Chondrocyte (in vitro differentiated cells): ENCODE measurements around the gene PDZD8. TPM values are rescaled to one million over a fixed set of nuclear protein-coding genes. Genes with fewer than 3 reads are reported as not detected.

Experiments used
- DNase-seq: peaks from one replicate; pipeline ENCODE4 v3.0.0; 2021; ENCODE audit warnings: mixed read lengths, low spot score
- H3K27ac Mint-ChIP-seq: one replicate; pipeline ENCODE4 v1.8.0; 2021; ENCODE audit warnings: mild to moderate bottlenecking, moderate library complexity, mixed read lengths; ENCODE audit not compliant: unreplicated experiment
- H3K27me3 Mint-ChIP-seq: 2 replicates; pipeline ENCODE4 v1.8.0; 2021; ENCODE audit warnings: low read depth, mixed read lengths
- H3K36me3 Mint-ChIP-seq: 2 replicates; pipeline ENCODE4 v1.8.0; 2021; ENCODE audit warnings: low read depth, mixed read lengths
- H3K4me1 Mint-ChIP-seq: 2 replicates; pipeline ENCODE4 v1.8.0; 2021; ENCODE audit warnings: low read depth, mild to moderate bottlenecking, mixed read lengths
- H3K4me3 Mint-ChIP-seq: one replicate; pipeline ENCODE4 v1.8.0; 2021; ENCODE audit warnings: mild to moderate bottlenecking, moderate library complexity, mixed read lengths; ENCODE audit not compliant: unreplicated experiment
- H3K9me3 Mint-ChIP-seq: 2 replicates; pipeline ENCODE4 v1.8.0; 2021; ENCODE audit warnings: low read depth, mixed read lengths
- CTCF ChIP-seq: fragments of 200-600 bp; sonication (generic); IDR thresholded peaks from 2 replicates; pipeline ENCODE4 v1.5.0; 2021; ENCODE audit warnings: antibody characterized with exemption, mild to moderate bottlenecking, moderate library complexity
- total RNA-seq: library from RNA; stranded (reverse); gene quantifications from 3 replicates; pipeline ENCODE4 v1.2.1, GENCODE V29; 2021

The PDZD8 gene
- total RNA-seq, 1 donor from 2014 or later: 36.3 TPM

DNA sequence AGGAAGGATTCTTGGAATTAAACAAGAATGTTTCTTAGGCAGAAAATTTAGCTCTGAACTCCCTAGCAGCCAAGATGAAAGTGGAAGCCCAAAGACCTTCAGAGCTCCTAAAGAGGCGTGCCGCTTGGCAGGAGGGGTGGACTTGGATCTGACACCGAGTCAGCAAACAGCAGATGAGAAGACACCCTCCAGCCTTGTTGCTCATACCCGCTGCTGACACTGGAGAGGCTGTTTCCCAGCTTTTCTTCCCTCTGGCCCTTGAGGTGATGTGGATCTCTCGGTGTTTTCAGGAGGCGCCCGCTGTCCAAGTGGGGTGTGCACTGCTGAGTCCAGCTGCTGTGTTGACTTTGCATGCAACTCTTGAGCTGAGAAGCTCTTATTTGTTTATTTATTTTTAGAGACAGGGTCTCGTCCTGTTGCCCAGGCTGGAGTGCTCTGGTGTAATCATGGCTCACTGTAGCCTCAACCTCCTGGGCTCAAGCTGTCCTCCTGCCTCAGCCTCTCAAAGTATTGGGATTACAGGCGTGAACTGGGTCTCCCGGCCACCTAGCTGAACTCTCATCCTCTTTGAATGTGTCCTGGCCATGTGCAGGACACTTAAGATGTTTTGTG lies 112.8 kb downstream of the PDZD8 start:
- Mint-ChIP-seq H3K27me3 (peaks cover 41% of the 10 kb centered on the region), H3K4me1 (peaks cover 4% of the 10 kb centered on the region), H3K9me3 (no peaks in the 10 kb centered on the region), H3K36me3 (no peaks in the 10 kb centered on the region), H3K4me3 (no peak overlapping the region), H3K27ac (no peak overlapping the region)
- DNase-seq: no peak
- no peak for TF ChIP-seq CTCF

DNA sequence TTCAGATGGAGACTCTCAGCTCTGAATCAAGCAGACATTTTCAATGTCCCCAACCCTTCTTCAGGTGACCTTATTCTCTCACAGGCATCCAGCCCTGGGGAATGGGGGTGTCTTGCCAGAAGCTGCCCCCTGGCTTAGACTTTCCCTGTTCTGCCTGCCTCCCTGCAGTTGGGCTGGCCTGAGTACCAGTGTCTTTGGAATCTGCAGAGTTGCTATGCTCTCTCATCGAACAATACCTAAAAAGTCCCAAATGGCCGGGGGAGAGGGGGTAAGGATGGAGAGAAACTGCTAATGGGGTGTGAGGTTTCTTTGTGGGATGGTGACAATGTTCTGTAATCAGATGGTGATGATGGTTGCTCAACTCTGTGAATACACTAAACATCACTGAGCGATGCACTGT lies 113.7 kb downstream of the PDZD8 start:
- no peak for DNase-seq
- no peak overlapping the region for H3K4me3 Mint-ChIP-seq
- peaks cover 44% of the 10 kb centered on the region for H3K27me3 Mint-ChIP-seq
- H3K4me1 Mint-ChIP-seq: peaks cover 4% of the 10 kb centered on the region
- no peak overlapping the region for H3K27ac Mint-ChIP-seq
- no peaks in the 10 kb centered on the region for H3K9me3 Mint-ChIP-seq
- no peak for TF ChIP-seq CTCF
- no peaks in the 10 kb centered on the region for H3K36me3 Mint-ChIP-seq

DNA sequence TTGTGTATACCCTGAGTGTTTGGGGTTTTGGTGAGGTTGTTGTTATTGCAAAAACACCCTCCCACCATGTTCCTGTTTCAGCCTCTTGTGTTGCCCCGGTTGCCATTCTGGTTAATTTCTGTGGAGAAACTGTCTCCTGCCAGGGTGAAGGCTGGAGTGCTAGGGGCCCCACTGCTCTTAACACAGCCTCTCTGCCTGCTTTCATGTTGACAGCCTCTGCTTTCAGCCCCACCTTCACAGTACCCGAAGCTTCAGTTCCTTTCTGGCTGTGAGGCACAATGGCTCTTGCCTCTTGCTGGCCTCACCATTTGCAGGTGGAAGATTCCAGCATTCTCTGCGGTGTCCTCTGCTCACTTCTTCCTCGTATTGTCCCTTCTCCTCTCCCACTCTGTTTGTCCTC lies 115.2 kb downstream of the PDZD8 start:
- Mint-ChIP-seq H3K9me3 (no peaks in the 10 kb centered on the region), H3K27ac (no peak overlapping the region), H3K4me1 (peaks cover 4% of the 10 kb centered on the region), H3K27me3 (peaks cover 44% of the 10 kb centered on the region), H3K36me3 (no peaks in the 10 kb centered on the region), H3K4me3 (no peak overlapping the region)
- no peak for DNase-seq
- TF ChIP-seq CTCF: no peak

DNA sequence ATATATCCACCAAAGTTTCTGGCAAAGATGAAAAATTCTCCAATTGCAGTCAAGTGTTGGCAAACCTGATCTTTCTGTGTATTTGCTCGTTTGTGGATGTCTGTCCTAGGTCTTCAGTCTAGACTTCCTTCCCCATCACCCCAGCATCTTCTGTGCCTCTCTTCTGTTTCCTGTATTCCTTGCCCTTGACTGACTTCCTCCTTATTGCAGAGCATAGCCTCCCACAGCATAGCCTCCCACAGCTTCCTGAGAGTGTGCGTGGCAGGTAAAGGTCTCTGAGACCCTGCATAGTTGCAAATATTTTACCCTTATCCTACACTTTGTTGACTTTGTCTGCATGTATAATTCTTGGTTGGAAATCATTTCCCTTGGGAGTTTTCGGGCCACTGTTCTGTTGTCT lies 116.0 kb downstream of the PDZD8 start:
- no peak for DNase-seq
- H3K27ac Mint-ChIP-seq: no peak overlapping the region
- no peak overlapping the region for H3K4me3 Mint-ChIP-seq
- H3K9me3 Mint-ChIP-seq: no peaks in the 10 kb centered on the region
- no peaks in the 10 kb centered on the region for H3K36me3 Mint-ChIP-seq
- H3K27me3 Mint-ChIP-seq: peaks cover 47% of the 10 kb centered on the region
- TF ChIP-seq CTCF: no peak
- H3K4me1 Mint-ChIP-seq: peaks cover 4% of the 10 kb centered on the region

- DNase-seq: no peak
- H3K9me3 Mint-ChIP-seq: no peaks in the 10 kb centered on the region
- H3K27ac Mint-ChIP-seq: no peak overlapping the region
- H3K4me1 Mint-ChIP-seq: peaks cover 4% of the 10 kb centered on the region
- no peak overlapping the region for H3K4me3 Mint-ChIP-seq
- peaks cover 53% of the 10 kb centered on the region for H3K27me3 Mint-ChIP-seq
- TF ChIP-seq CTCF: no peak
- no peaks in the 10 kb centered on the region for H3K36me3 Mint-ChIP-seq
These were observed 117.5 kb downstream of the PDZD8 start for GRCh38 chr10:117257721-117258120.
